Loucy (cell line): ENCODE measurements around the gene APLP2.

Experiments
- EZH2phosphoT487 ChIP-seq: fragments of 200-600 bp; IDR thresholded peaks from 2 replicates; pipeline ENCODE4 v1.6.1; 2018; ENCODE audit warnings: antibody characterized with exemption, mild to moderate bottlenecking, moderate library complexity, borderline replicate concordance
- TF ChIP-seq, protein P1 (sequence below): fragments of 200-600 bp; sonication (generic); conservative IDR thresholded peaks from 2 replicates; pipeline ENCODE4 v1.5.1; 2014; ENCODE audit warnings: mild to moderate bottlenecking, antibody characterized with exemption, low read length

DNA sequence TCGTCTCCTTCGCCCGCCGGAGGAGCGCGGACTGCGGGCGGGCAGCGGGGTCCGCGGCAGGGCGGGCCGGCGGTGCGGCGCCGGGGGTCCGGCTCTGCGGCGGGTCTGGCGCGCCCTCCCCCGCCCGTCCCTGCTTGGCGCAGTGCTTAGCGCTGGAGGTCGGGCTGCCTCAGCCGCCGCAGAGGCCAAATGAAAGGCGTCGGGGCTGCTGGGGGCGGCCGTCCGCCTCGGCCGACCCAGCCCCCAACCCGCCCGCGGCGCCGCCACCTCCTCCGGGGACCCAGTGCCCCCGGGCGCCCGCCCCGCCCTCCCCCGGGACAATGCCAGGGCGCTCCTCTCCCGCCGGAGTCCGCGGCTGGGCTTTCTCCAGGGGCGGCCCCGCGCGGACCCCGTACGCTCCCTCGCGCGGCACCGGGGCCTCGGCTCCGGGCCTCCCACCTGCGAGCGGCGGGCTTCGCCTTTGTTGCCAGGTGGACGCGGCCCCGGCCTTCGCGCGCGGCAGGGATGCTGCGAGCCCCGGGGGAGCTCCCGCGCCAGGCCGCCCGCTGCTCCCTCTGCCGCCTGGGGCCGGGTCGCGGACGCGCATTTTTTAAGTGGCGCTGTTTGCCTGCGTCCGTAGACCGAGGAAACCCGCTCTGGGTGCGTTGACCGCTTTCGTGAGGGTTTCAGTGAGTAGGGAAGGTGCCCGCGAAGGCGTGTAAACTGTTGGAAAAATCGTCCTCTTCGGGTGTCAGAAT lies 583 bp downstream of the APLP2 start:
- TF ChIP-seq, protein P1, sequence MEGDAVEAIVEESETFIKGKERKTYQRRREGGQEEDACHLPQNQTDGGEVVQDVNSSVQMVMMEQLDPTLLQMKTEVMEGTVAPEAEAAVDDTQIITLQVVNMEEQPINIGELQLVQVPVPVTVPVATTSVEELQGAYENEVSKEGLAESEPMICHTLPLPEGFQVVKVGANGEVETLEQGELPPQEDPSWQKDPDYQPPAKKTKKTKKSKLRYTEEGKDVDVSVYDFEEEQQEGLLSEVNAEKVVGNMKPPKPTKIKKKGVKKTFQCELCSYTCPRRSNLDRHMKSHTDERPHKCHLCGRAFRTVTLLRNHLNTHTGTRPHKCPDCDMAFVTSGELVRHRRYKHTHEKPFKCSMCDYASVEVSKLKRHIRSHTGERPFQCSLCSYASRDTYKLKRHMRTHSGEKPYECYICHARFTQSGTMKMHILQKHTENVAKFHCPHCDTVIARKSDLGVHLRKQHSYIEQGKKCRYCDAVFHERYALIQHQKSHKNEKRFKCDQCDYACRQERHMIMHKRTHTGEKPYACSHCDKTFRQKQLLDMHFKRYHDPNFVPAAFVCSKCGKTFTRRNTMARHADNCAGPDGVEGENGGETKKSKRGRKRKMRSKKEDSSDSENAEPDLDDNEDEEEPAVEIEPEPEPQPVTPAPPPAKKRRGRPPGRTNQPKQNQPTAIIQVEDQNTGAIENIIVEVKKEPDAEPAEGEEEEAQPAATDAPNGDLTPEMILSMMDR = no peak
- TF ChIP-seq EZH2phosphoT487 = no peak
